Psoas muscle (tissue), 8 donors: ENCODE measurements around the gene QSOX1. TPM values are rescaled to one million over a fixed set of nuclear protein-coding genes. Genes with fewer than 3 reads are reported as not detected.

ENCODE experiments used
- ATAC-seq, 4 donors: fragments of 200-7000 bp; cut with Tn5 transposase; one replicate each; pipeline ENCODE4 v1.9.1; 2020; ENCODE audit warnings: moderate library complexity in 3 of 4, mild to moderate bottlenecking in 2 of 4
- DNase-seq, 2 donors: peaks; one replicate each; pipeline ENCODE4 v3.0.0-alpha.2; 2020
- H3K27ac ChIP-seq: fragments of 200-600 bp; one replicate; pipeline ENCODE4 v1.8.0; 2022
- H3K27me3 ChIP-seq, 3 donors: fragments of 200-600 bp in 1 of 3; one replicate each; pipeline versions ENCODE4 v1.6.1 to v1.8.0; 2013 to 2022; ENCODE audit warnings: low read length in 2 of 3, mild to moderate bottlenecking in 2 of 3, moderate library complexity in 1 of 3; ENCODE audit not compliant: insufficient read depth in 3 of 3
- H3K36me3 ChIP-seq, 2 donors: fragments of 200-600 bp in 1 of 2; one replicate each; pipeline versions ENCODE4 v1.6.1 to v1.8.0; 2013 to 2022; ENCODE audit warnings: low read depth in 1 of 2, mild to moderate bottlenecking in 1 of 2, moderate library complexity in 1 of 2; ENCODE audit not compliant: insufficient read depth in 1 of 2
- H3K4me1 ChIP-seq: fragments of 200-600 bp; one replicate; pipeline ENCODE4 v1.8.0; 2022
- H3K4me3 ChIP-seq: fragments of 200-600 bp; one replicate; pipeline ENCODE4 v1.8.0; 2022; ENCODE audit warnings: mild to moderate bottlenecking
- H3K9me3 ChIP-seq: fragments of 200-600 bp; one replicate; pipeline ENCODE4 v1.8.0; 2022
- CTCF ChIP-seq: fragments of 200-600 bp; IDR thresholded peaks from one replicate; pipeline ENCODE4 v1.8.0; 2022; ENCODE audit warnings: antibody characterized with exemption
- WGBS, 3 donors: extraction: QIAGEN DNeasy Blood & Tissue Kit; methylation state at CpG; one replicate each; pipeline versions ENCODE4 v1.1.6 to v1.1.7; 2013; 5-methylcytosine and 5-hydroxymethylcytosine counted together
- intact Hi-C, 2 donors: fragments of 100-400 bp; cut with DNase I; formaldehyde crosslinking; loops; one replicate each; pipeline versions ENCODE4 v1.11.0 to v1.14.2; 2022
- polyA plus RNA-seq, 3 donors: library from polyadenylated mRNA; stranded (reverse); fragments of 200-250 nt; gene quantifications; one replicate each; pipeline ENCODE4 v1.2.3, GENCODE V29; 2013
- total RNA-seq, 4 donors: library from RNA; stranded (reverse); fragmentation: NEBNext Ultra II Directional in 2 of 4; extraction: Animal tissue kit (Norgen Biotek cat#: 25700) in 2 of 4; gene quantifications; one replicate each; pipeline versions ENCODE4 v1.2.1 to v1.2.4, GENCODE V29; 2021 to 2023
- donor health status: healthy with polysubstance abuse.
- donor health status: DM: no; HTN: no; CAD: no; lungs with moderate emphysema.
- donor health status: Bipolar disorder and iron deficiency.
- donor health status: healthy.
- donor health status: DM: yes; HTN: yes; CAD: no.
- donor health status: DM: no; HTN: no; CAD: no.
- donor health status: DM: no; HTN: no; CAD: no.
- donor health status: DM: yes; HTN: yes; CAD: no.

Gene QSOX1
- total and polyA plus RNA-seq, 7 donors: 21.5 to 159 (median 41.3) TPM

DNA sequence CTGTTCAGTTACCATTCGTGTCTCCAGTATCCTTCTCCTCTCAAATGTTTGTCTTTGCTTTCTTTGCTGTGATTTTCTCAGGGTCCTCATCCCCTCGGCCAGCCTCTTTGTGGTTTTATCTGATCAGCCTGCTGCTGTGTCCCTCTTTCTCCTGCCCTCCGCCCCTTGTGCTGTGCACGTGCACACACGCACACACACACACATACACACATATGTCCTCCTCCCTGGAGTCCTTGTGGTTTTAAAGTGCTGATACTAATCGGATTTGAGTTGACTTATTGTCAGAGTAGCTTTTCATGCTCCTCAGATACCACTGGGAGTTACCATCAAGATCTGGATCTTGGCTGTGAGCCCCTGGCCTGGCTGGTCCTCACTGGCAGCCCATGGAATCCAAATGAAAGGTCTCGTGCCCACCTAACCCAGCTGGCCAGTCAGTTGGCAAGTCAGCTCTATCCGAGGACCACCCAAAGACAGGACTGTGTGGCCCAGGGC, 34.1 kb downstream of the QSOX1 start:
- no peak for TF ChIP-seq CTCF
- Histone ChIP-seq H3K4me1 (no peaks in the 10 kb centered on the region), H3K9me3 (no peaks in the 10 kb centered on the region), H3K27ac (no peak overlapping the region), H3K27me3 (no peaks in the 10 kb centered on the region), H3K4me3 (no peak overlapping the region), H3K36me3 (peaks cover 0 to 94% of the 10 kb centered on the region in 2 donors)
- 86 to 91% (median 91%) methylated on average over 8 of the region's 8 CpGs for WGBS, 3 donors
- ATAC-seq: no peak
- intact Hi-C loops: loop anchor here in 1 of 2 donors (5.0 kb wide), 1 partner anchor 294 kb away; no protein-coding TSS in a partner anchor
- DNase-seq: no peak

DNA sequence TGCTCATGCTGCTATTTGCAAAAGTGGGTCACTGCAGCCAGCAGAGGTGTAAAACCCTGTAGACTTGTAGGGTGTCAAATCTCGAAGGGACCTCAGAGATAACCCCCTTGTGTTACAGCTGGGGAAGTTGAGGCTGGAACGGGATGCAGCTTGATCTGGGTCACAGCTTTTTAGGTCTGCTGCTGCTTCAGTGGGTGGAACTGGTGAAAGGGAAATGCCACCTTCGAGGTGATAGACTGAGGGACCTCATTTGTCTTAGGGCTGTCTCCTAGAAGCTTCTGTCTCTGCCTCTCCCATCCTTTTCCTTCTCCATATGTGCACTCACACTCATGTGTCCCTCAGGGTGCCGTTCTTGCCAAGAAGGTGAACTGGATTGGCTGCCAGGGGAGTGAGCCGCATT, 35.4 kb downstream of the QSOX1 start:
- WGBS, 3 donors: 94 to 98% (median 96%) methylated on average over 5 of the region's 5 CpGs
- no peaks in the 10 kb centered on the region for H3K4me1 ChIP-seq
- DNase-seq (no peak), ATAC-seq (no peak)
- H3K27me3 ChIP-seq: no peaks in the 10 kb centered on the region
- H3K4me3 ChIP-seq: no peak overlapping the region
- H3K27ac ChIP-seq: no peak overlapping the region
- H3K36me3 ChIP-seq: peaks cover 0 to 91% of the 10 kb centered on the region in 2 donors
- no peaks in the 10 kb centered on the region for H3K9me3 ChIP-seq
- no peak for TF ChIP-seq CTCF
- intact Hi-C loops: no loop called here

GRCh38 chr1:180192172-180192571, 37.5 kb downstream of the QSOX1 start:
- Histone ChIP-seq H3K27ac (no peak overlapping the region), H3K36me3 (peaks cover 0 to 91% of the 10 kb centered on the region in 2 donors), H3K4me1 (no peaks in the 10 kb centered on the region), H3K9me3 (no peaks in the 10 kb centered on the region), H3K27me3 (no peaks in the 10 kb centered on the region), H3K4me3 (no peak overlapping the region)
- intact Hi-C loops: loop anchor here in 1 of 2 donors (2.0 kb wide), 1 partner anchor 53 kb away; no protein-coding TSS in a partner anchor
- no peak for TF ChIP-seq CTCF
- DNase-seq (no peak), ATAC-seq (no peak)
- 91 to 95% (median 92%) methylated on average over 7 of the region's 7 CpGs for WGBS, 3 donors

GRCh38 chr1:180193141-180194047, 38.7 kb downstream of the QSOX1 start:
- Histone ChIP-seq H3K36me3 (peaks cover 0 to 88% of the 10 kb centered on the region in 2 donors), H3K4me3 (no peak overlapping the region), H3K27ac (no peak overlapping the region), H3K4me1 (no peaks in the 10 kb centered on the region), H3K9me3 (no peaks in the 10 kb centered on the region), H3K27me3 (no peaks in the 10 kb centered on the region)
- no peak for ATAC-seq
- intact Hi-C loops: loop anchor here in 1 of 2 donors (2.0 kb wide), 1 partner anchor 51 kb away; no protein-coding TSS in a partner anchor
- 95 to 97% (median 95%) methylated on average over 18 of the region's 18 CpGs for WGBS, 3 donors
- no peak for DNase-seq
- no peak for TF ChIP-seq CTCF
